Measurements from ENCODE around the gene OR5K2. TPM values are rescaled to one million over a fixed set of nuclear protein-coding genes. Genes with fewer than 3 reads are reported as not detected.

OR5K2 gene
- total RNA-seq, 2 experiments from 2014 or later: not detected

DNA sequence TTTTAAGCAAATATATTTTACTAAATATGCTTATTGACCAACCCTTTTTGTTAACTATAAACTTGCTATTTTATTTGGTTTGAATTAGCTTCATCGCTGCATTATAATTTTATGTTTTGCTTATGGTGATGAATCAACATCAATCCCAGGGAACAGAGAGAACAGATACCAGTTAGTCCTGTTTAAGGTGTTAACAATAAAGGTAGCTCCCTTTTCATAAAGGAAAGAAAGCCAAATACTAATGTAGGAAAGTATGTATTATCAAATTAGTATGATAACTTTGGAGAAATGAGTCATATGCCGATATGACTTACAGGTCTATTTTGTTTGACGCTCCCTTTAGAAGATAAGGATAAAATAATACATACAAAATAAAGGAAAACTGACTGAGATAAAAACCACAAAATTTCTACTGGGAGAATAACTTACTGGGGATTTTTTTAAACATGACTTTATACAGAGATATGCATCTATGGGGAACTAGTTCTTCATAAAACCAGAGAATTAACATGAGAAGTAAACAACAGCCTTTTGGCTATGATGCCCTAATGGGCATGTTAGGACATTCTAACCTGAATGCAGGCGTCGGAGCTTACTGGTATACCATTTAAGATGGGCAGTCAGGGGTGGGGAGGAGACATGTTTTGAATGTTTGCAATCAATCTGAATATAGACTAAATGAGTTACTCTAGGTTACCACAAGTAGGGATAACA lies 4.5 kb downstream of the OR5K2 start:
- DNase-seq: no peak
- Mint-ChIP-seq H3K27ac (no peak overlapping the region), H3K27me3 (ENCODE audit: low read depth) (no peaks in the 10 kb centered on the region), H3K4me3 (no peak overlapping the region), H3K9me3 (ENCODE audit: insufficient read depth) (no peaks in the 10 kb centered on the region), H3K4me1 (ENCODE audit: low read depth) (peaks cover 5% of the 10 kb centered on the region), H3K36me3 (ENCODE audit: low read depth) (peaks cover 37% of the 10 kb centered on the region)
- ATAC-seq: no peak
- CTCF ChIA-PET: interaction anchor here (2.0 kb wide), 1 partner anchor 19 kb away, joined by 4 read pairs; no protein-coding TSS in a partner anchor
- POLR2A ChIA-PET: interaction anchor here (1.2 kb wide), 1 partner anchor 10 kb away, joined by 3 read pairs; no protein-coding TSS in a partner anchor

DNA sequence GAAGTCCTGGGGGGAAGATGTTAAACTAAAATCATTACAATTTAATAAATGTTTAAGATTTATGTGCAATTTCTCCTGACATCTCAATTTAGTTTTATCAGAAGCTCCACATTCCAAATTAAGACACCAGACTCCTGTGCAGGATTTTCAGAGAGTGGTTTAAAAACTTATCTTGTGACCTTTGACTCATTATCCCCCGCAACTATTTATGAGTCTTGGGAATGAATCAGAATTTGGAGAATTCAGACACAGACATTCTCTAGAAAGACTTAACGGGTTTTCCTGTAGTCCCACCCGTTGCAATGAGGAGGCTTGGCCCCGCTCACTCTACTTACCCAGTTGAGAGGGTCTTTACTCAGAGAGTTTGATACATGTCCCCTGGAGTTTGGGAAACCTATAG lies 7.1 kb downstream of the OR5K2 start:
- ATAC-seq (no peak), DNase-seq (no peak)
- Mint-ChIP-seq H3K27me3 (ENCODE audit: low read depth) (no peaks in the 10 kb centered on the region), H3K9me3 (ENCODE audit: insufficient read depth) (no peaks in the 10 kb centered on the region), H3K27ac (no peak overlapping the region), H3K36me3 (ENCODE audit: low read depth) (peaks cover 57% of the 10 kb centered on the region), H3K4me3 (no peak overlapping the region), H3K4me1 (ENCODE audit: low read depth) (peaks cover 22% of the 10 kb centered on the region)
- ChIA-PET POLR2A (no interaction called here), CTCF (no interaction called here)

DNA sequence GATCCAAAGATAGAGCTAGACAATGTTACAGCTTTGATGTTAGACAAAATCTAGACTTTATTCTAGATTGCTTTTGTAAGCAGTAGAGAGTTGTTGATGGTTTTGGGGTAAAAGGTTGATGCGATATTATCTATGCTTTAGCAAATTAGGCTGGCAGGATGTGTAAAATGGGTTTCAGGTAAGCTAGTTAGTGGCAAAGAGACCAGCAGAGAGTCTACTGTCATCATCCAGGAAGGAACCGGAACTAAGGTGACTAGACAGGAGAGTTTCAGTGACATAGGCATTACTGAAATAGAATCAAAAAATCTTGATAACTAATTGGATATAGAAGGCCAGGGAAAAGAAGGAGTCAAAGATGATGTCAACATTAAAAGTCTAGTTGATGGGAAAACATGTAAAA lies 11.1 kb downstream of the OR5K2 start:
- Mint-ChIP-seq H3K9me3 (ENCODE audit: insufficient read depth) (no peaks in the 10 kb centered on the region), H3K4me1 (ENCODE audit: low read depth) (peaks cover 46% of the 10 kb centered on the region), H3K27ac (peak overlapping the region; percentile 39), H3K36me3 (ENCODE audit: low read depth) (peaks cover 75% of the 10 kb centered on the region), H3K27me3 (ENCODE audit: low read depth) (no peaks in the 10 kb centered on the region), H3K4me3 (no peak overlapping the region)
- no peak for DNase-seq
- ChIA-PET CTCF (interaction anchor here (1.3 to 1.4 kb wide), 3 partner anchors 64 to 149 kb away, joined by 3 to 5 read pairs (median 3); no protein-coding TSS in a partner anchor), POLR2A (interaction anchor here (0.7 kb wide), 1 partner anchor 28 kb away, joined by 3 read pairs; no protein-coding TSS in a partner anchor)
- ATAC-seq: no peak

DNA sequence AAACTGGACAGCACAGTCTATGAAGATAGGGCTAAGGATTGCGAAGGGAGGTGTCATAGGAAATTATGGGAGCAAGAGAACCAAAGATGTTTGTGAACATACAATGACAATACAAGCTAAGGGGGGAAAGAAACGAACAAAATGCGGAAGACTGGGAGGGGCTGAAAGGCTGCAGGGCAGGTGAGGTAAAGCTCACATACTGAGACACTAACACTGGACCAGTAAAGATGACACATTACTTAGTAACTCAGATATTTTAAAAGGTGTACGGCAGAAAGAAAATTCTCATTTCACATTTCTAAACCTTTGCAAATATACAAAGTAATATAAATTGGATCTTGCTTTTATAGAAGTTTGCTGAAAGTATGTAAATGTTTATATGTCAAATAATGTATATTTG lies 15.1 kb downstream of the OR5K2 start:
- Mint-ChIP-seq H3K4me3 (no peak overlapping the region), H3K27me3 (ENCODE audit: low read depth) (no peaks in the 10 kb centered on the region), H3K4me1 (ENCODE audit: low read depth) (peaks cover 77% of the 10 kb centered on the region), H3K27ac (peak overlapping the region; percentile 44), H3K9me3 (ENCODE audit: insufficient read depth) (no peaks in the 10 kb centered on the region), H3K36me3 (ENCODE audit: low read depth) (peaks cover 90% of the 10 kb centered on the region)
- ChIA-PET CTCF (no interaction called here), POLR2A (interaction anchor here (1.0 to 1.5 kb wide), 4 partner anchors 10 to 81 kb away, joined by 3 read pairs; partner anchors contain the start of gene CPOX)
- DNase-seq (no peak), ATAC-seq (no peak)

DNA sequence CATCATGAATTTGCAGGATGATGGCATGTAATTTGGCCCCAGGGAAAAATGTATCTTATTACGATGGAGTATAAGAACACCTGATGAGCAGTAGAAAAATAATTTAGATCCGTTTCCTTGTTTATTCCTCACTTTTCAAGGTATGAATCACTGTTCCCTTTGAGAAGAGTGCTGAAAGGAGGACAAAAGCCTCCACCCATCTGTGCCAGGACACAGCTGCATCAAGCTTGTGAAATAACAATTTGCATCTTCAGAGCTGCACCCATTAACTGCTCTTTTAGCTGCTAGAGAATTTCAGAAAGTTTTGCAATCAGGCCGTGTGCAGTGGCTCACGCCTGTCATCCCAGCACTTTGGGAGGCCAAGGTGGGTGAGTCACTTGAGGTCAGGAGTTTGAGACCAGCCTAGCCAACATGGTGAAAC lies 15.6 kb downstream of the OR5K2 start:
- Mint-ChIP-seq H3K27ac (no peak overlapping the region), H3K4me1 (ENCODE audit: low read depth) (peaks cover 77% of the 10 kb centered on the region), H3K9me3 (ENCODE audit: insufficient read depth) (no peaks in the 10 kb centered on the region), H3K4me3 (no peak overlapping the region), H3K36me3 (ENCODE audit: low read depth) (peaks cover 91% of the 10 kb centered on the region), H3K27me3 (ENCODE audit: low read depth) (no peaks in the 10 kb centered on the region)
- no peak for ATAC-seq
- DNase-seq: no peak
- ChIA-PET CTCF (interaction anchor here (1.3 kb wide), 1 partner anchor 37 kb away, joined by 3 read pairs; no protein-coding TSS in a partner anchor), POLR2A (interaction anchor here (1.2 to 1.9 kb wide), 3 partner anchors 10 to 80 kb away, joined by 3 to 9 read pairs (median 3); partner anchors contain the start of genes CLDND1 and CPOX)

DNA sequence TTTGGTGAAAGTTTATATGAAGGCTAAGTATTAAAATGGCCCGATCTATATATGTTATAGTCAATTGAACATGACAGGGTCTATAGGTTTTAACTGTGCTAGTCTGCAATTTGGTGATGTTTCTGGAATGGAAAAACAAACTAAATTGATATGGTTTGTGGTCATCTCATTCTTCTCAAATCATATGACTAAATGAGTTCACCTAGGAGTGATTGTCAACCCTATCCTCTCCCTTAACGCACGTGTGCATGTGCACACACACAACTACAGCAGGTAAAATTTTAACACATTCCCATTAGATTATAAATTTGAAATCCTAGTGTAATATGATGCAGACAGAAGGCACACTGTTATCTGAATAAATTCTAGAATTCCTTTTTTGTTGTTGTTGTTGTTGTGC lies 16.3 kb downstream of the OR5K2 start:
- no peak for ATAC-seq
- peaks cover 77% of the 10 kb centered on the region for H3K4me1 Mint-ChIP-seq (ENCODE audit: low read depth)

DNA sequence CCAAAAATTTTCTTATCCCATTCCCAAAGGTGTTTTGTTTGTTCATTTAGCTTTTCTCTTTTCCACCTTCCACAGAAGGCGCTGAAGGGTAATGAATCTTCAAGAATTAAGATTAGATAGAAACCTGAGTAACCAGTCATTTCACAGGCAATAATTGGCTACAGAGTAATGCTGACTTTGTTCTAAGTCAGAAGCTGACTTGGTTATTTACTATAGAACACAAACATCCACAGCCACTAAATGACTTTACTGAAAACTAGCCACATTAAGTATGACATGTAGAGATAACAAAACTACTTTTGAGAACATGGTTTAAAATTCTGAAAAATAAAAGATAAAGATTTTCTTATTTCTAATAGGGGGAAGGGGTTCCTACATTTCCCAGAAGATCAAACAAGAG lies 17.5 kb downstream of the OR5K2 start:
- ChIA-PET CTCF (interaction anchor here (1.3 to 1.6 kb wide), 4 partner anchors 22 to 79 kb away, joined by 3 to 5 read pairs (median 4); partner anchors contain the start of gene CPOX), POLR2A (interaction anchor here (1.8 to 1.9 kb wide), 2 partner anchors 8 to 50 kb away, joined by 3 to 9 read pairs; partner anchors contain the start of gene CLDND1)
- Mint-ChIP-seq H3K4me1 (ENCODE audit: low read depth) (peaks cover 79% of the 10 kb centered on the region), H3K9me3 (ENCODE audit: insufficient read depth) (no peaks in the 10 kb centered on the region), H3K4me3 (no peak overlapping the region), H3K36me3 (ENCODE audit: low read depth) (peaks cover 91% of the 10 kb centered on the region), H3K27me3 (ENCODE audit: low read depth) (no peaks in the 10 kb centered on the region), H3K27ac (no peak overlapping the region)
- DNase-seq (no peak), ATAC-seq (no peak)

More for the DNA sequence above, 16.3 kb downstream of the OR5K2 start:
- Mint-ChIP-seq H3K36me3 (ENCODE audit: low read depth) (peaks cover 91% of the 10 kb centered on the region), H3K9me3 (ENCODE audit: insufficient read depth) (no peaks in the 10 kb centered on the region), H3K4me3 (no peak overlapping the region), H3K27ac (no peak overlapping the region), H3K27me3 (ENCODE audit: low read depth) (no peaks in the 10 kb centered on the region)
- ChIA-PET CTCF (interaction anchor here (0.9 to 1.6 kb wide), 5 partner anchors 36 to 80 kb away, joined by 3 to 5 read pairs (median 4); partner anchors contain the start of gene CPOX), POLR2A (interaction anchor here (1.2 to 1.9 kb wide), 3 partner anchors 9 to 51 kb away, joined by 3 to 9 read pairs (median 3); partner anchors contain the start of gene CLDND1)
- no peak for DNase-seq

DNA sequence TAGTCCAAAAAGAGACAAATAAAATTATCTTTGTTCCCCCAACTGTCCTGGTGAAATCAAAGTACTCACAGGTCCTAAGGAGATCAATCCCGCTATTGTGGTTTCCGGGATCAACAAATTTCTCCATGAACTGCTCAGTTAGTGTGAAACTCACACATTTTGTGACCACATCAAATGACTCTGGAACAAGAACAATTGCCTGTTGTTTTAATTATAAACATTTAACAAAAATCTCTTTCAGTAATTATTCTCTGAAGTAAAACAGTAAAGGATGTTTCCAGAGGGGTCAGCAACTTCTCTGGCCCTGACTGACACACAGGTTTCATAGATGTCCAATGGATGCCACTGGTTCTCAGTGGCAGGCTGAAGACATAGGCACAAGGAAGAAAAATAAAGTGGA lies 21.3 kb downstream of the OR5K2 start:
- Mint-ChIP-seq H3K9me3 (ENCODE audit: insufficient read depth) (no peaks in the 10 kb centered on the region), H3K4me1 (ENCODE audit: low read depth) (peaks cover 66% of the 10 kb centered on the region), H3K27me3 (ENCODE audit: low read depth) (no peaks in the 10 kb centered on the region), H3K27ac (peak overlapping the region; percentile 74), H3K36me3 (ENCODE audit: low read depth) (peaks cover 87% of the 10 kb centered on the region), H3K4me3 (peak overlapping the region; percentile 93)
- no peak for DNase-seq
- ATAC-seq: no peak
- POLR2A ChIA-PET: interaction anchor here (0.8 to 6.5 kb wide), 6 partner anchors 14 to 74 kb away, joined by 3 to 113 read pairs (median 4); partner anchors contain the start of gene CPOX
- CTCF ChIA-PET: no interaction called here

DNA sequence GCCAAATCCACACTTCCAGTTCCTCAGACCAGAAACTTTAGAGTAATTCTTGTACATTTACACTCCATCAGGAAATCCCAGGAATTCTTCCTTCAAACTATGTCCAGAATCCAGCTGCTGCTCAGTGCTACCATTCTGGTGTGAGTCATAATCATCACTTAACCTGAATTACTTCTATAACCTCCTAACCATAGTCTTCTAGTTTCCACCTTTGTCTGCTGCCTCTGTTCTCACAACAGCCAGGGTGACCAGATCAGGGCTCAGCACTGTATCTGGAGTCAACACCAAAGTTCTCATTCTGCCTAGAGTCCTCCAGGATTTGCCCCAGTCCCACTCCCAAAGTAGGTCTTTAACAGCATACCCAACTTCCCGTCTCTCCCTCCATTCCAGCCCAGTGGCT lies 21.9 kb downstream of the OR5K2 start:
- Mint-ChIP-seq H3K27me3 (ENCODE audit: low read depth) (no peaks in the 10 kb centered on the region), H3K4me3 (peak overlapping the region; percentile 93), H3K9me3 (ENCODE audit: insufficient read depth) (no peaks in the 10 kb centered on the region), H3K4me1 (ENCODE audit: low read depth) (peaks cover 65% of the 10 kb centered on the region), H3K36me3 (ENCODE audit: low read depth) (peaks cover 87% of the 10 kb centered on the region), H3K27ac (peak overlapping the region; percentile 64)
- CTCF ChIA-PET: interaction anchor here (1.2 to 5.1 kb wide), 2 partner anchors 36 to 53 kb away, joined by 6 to 36 read pairs; no protein-coding TSS in a partner anchor
- POLR2A ChIA-PET: interaction anchor here (0.8 to 6.5 kb wide), 6 partner anchors 14 to 74 kb away, joined by 3 to 113 read pairs (median 4); partner anchors contain the start of gene CPOX
- DNase-seq (no peak), ATAC-seq (no peak)

DNA sequence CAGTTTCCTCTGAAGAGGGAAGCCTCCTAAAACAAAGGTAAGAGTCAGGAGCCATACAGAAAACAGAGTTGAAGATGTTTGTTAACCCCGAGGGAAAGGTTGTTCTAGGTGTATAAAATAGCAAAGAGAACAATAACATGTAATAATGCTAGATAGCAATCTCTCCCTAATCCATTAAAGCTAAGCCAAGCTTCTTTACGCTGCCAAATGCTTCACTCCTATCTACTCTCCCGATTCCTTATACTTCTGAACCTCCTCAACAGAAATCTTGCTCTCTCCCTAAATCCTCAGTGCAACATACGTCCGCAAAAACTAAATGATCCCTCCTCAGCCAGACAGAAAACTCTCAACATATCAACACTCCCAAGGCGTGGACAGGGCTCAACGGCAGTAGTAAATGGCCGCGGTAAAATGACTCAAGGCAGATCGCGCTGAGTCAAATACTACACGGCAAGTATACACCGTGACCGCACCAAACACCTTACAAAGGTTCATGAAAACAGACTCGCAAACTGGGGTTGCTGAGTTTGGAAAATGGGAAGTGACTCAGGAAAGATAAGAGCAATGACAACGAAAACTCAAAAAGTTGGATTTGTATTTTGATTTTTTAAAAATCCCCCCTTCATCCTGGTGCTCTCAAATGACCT lies 24.5 kb downstream of the OR5K2 start:
- POLR2A ChIA-PET: interaction anchor here (1.0 to 6.5 kb wide), 13 partner anchors 8 to 76 kb away, joined by 3 to 113 read pairs (median 9); partner anchors contain the start of genes CPOX and GPR15
- Mint-ChIP-seq H3K27me3 (ENCODE audit: low read depth) (no peaks in the 10 kb centered on the region), H3K27ac (peak overlapping the region; percentile 95), H3K36me3 (ENCODE audit: low read depth) (peaks cover 80% of the 10 kb centered on the region), H3K4me1 (ENCODE audit: low read depth) (peaks cover 59% of the 10 kb centered on the region), H3K9me3 (ENCODE audit: insufficient read depth) (peaks cover 3% of the 10 kb centered on the region), H3K4me3 (peak overlapping the region; percentile 93)
- DNase-seq (peak; percentile 73), ATAC-seq (peak; percentile 48)
- CTCF ChIA-PET: interaction anchor here (1.0 to 5.1 kb wide), 8 partner anchors 34 to 80 kb away, joined by 3 to 36 read pairs (median 5); partner anchors contain the start of gene CPOX

DNA sequence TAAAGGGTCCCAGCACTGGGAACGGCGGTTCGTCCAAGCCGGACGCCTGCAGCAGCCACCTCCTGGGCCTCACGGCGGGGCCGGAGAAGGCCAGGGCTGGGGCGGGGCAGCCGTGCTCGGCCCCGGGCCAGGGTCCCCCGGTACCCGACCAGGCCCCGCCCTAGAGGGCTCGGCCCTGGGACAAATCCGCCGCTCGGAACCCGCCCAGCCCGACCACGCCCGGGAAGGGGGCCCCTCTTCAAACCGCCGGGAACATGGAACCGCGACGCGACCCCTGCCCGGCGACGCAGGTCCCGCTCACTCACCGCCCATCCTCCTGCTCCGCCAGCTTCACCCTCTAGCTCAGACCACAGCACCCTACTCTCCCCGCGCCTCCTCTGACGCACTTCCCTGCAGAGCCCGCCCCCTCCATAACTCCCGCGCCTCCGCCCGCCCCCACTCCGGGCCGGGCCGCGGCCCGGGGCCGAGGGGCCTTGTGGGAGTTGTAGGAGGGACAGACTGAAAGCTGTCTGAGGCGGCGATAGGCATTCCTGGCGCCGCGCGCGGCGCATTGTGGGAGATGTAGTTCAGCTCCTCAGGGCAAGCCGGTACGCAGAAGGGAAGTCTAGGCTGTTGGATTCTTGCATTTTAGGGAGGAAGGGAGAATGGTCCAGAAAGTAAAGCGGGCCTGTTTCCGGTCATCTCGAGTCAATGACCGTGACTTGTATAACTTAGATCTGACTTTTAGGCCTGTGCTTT lies 25.2 kb downstream of the OR5K2 start, which contains the start of gene CLDND1:
Gene CLDND1 (minus strand): TSS at position 359 of the 738 bp plus-strand sequence. CDS start 1,478 bp downstream, outside the sequence.
- ChIA-PET POLR2A (interaction anchor here (0.8 to 6.5 kb wide), 17 partner anchors 8 to 70 kb away, joined by 3 to 113 read pairs (median 9); partner anchors contain the start of genes CPOX and GPR15), CTCF (interaction anchor here (0.6 to 5.1 kb wide), 8 partner anchors 13 to 71 kb away, joined by 3 to 36 read pairs (median 4); partner anchors contain the start of gene CPOX)
- H3K27ac Mint-ChIP-seq: peak within 1 kb of the TSS; percentile 97
- DNase-seq: peak; percentile 97
- peak; percentile 95 for ATAC-seq
- H3K36me3 Mint-ChIP-seq (ENCODE audit: low read depth): peaks cover 79% of the 10 kb centered on the region
- peaks cover 60% of the 10 kb centered on the region for H3K4me1 Mint-ChIP-seq (ENCODE audit: low read depth)
- peaks cover 3% of the 10 kb centered on the region for H3K9me3 Mint-ChIP-seq (ENCODE audit: insufficient read depth)
- H3K4me3 Mint-ChIP-seq: peak within 1 kb of the TSS; percentile 93
- no peaks in the 10 kb centered on the region for H3K27me3 Mint-ChIP-seq (ENCODE audit: low read depth)
